SK-N-MC (cell line): ENCODE data around the gene SPIRE1.

Experiments
- EZH2 ChIP-seq: fragments of 200-600 bp; sonication (generic); IDR thresholded peaks from one replicate; pipeline ENCODE4 v1.6.1; 2017; ENCODE audit warnings: antibody characterized with exemption
- POLR2AphosphoS5 ChIP-seq: IDR thresholded peaks from 2 replicates; pipeline ENCODE4 v1.6.1; 2012; ENCODE audit warnings: mild to moderate bottlenecking, low read depth, low read length, borderline replicate concordance

DNA sequence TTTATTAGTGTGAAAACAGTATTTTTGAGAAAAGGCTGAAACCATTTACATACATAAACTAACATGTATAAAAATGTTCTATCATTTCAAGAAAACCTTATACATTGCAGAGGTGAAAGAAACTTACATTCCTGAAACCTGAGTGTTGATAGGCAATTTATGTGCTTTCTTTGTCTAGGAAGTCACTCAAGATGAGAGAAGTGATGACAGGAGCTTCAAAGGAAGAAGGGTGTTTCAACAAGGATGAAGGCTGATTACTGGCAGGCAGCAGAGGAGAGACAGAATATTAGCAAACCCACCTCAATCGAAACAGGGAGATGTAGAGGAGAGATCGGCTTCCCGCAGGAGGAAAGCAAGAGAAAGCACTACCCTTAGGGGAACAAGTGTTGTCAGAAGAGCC is 125.2 kb downstream of the SPIRE1 start:
- TF ChIP-seq POLR2AphosphoS5 (no peak), EZH2 (no peak)
